SW 1271 (cell line): ENCODE measurements around the gene CCDC12.

Source experiments
- DNase-seq, 2 experiments: peaks; one replicate each; lab custom pipeline; 2025; lab: John Stamatoyannopoulos, UW

The CCDC12 gene

GRCh38 chr3:46995901-46996562, 19.5 kb upstream of the CCDC12 start:
- no peak for DNase-seq

GRCh38 chr3:46994801-46995731, 18.5 kb upstream of the CCDC12 start:
- DNase-seq, result no peak

DNA sequence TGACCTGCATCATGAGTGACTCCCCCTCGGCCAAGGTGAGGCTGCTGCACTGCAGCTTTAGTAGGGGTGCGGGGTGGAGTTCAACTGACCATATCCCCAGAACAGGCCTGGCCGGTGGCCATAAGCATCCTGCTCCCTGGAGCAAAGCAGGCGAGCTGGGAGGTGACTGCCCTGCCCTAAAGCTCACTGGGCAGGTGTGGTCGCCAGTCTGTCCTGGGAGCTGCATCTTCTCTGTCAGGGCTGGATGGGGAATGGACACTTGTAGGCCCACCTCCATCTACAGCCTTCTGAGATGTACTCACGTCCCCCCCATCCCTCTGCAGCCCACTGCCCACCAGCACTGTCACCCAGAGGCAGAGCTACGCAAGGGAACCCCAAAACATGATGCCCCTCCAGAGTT, 17.4 kb upstream of the CCDC12 start:
- DNase-seq, result no peak

DNA sequence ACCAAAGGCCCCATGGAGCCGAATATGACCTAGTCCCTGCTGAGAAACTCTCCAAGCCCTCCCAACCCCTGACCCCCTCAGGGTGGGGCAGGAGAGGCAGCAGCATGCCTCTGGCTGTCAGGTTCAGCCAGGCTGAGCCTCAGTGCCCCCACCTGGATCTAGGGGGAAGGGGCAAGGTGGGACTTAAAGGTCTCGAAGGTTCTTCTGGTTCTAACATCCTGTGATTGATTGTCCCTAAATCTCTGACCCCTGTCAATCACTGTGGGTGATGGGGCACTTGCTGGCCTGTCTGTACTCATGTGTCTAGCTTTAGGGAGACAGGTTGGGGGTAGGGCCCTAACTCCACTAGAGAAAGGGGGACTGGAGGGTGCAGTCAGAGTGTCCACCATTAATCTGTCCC, 16.7 kb upstream of the CCDC12 start:
- DNase-seq, result no peak

DNA sequence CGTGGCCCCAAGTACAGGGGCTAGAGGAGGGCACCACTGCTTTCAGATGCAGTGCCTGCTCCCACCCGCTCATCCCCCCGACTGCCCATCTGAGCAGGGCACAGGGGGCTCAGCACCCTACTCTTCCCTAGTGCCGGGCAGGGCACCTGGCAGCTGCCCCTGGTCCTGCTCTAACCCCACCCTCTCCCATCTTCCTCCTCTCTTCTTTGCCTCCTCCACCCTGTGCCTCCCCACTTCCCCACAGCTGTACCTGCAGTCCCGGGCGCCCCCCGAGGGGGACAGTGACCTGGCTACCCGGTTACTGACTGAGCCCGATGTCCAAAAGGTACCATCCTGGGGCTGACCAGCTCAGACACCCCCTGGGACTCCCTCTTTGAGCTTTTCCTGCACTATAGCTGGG, 15.7 kb upstream of the CCDC12 start:
- no peak for DNase-seq

GRCh38 chr3:46991406-46992165, 15.0 kb upstream of the CCDC12 start:
- no peak for DNase-seq

- DNase-seq, result no peak
These were observed 14.2 kb upstream of the CCDC12 start for GRCh38 chr3:46990573-46991374.

GRCh38 chr3:46989146-46989810, 12.7 kb upstream of the CCDC12 start:
- DNase-seq, result no peak

- no peak for DNase-seq
These were observed 12.1 kb upstream of the CCDC12 start for GRCh38 chr3:46988616-46989015.

DNA sequence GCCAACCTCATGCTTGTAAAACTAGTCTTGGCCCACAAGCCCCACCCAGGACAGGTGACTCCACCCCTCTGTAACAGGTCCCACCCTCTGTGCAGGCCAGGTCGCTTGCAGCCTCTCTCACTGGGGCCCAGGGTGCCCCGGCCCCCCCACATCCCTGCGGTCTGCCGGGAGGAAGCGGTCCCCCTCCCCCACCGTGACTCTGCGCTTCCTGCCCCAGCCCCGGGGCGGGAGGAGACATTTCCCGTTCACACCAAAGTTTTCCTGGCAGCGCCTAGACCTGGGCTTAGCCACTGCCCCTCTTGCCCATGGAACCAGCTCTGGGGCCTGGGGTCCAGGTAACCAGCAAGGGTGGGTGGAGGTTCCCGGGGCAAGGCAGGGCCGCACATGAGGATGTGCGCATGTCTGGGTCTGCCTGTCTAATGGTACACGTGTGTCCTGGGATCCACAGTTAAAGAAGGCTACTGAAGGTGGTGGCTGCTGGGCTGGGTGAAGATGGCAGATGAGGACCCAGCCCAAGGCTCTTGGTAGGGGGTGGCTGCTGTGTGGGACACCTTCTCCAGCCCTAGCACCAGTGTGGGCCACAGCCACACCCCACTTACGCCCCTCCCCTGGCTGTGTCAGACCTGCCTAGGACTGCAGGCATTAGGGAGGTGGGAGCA, 11.3 kb upstream of the CCDC12 start:
- no peak for DNase-seq

DNA sequence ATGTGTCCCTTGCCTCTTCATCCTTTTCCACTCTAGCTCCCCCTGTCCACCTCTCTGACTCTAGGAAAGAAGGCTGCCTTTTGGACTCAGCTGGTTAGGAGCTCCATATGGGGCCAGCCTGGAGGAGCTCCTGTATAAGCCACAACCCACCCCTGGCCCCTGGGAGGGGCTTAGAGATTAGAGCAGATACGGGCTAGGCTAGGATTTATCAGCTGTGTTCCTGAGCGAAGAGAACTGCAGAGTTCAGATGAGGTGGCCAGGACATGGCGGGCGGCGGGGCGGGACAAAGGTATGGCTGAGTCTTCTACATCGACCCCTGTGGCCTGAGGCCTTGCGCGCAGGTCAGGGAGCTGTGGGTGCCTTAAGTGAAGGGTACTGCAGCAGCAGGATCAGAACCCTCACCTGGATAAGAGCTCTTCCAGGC, 10.8 kb upstream of the CCDC12 start:
- DNase-seq, result no peak

- DNase-seq, result no peak
These were observed 10.3 kb upstream of the CCDC12 start for GRCh38 chr3:46986782-46987310.

DNA sequence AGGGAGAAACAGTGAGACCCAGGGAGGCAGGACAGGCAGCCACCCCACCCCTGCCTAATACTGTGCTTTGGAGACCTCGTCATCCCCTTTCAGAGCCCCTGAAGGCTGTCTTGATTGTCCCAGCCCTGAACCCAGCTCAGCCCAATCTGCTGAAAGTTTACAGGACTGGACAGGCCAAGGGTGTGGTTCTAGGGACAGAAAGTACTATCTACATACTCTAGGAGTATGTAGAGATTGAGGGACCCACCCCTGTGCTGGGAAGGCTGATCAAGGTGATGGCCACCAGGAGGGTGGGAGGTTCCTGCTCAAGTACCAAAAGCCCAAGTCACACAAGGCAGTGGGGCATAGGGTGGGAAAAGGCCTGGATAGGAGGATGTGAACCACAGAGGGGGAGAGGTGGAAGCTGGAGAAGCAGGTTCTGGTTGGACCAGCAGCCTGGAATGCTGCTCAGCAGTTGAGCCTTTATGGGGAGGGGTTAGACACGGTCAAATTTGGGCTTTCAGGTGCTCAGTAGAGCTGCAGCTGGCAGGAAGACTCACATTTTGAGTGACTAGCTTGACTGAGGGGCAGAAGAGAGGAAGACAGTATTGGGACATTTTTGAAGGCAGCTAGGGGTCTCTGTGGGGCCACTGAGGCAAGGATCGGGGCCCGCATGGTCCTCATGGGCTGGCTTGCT, 9.6 kb upstream of the CCDC12 start:
- no peak for DNase-seq

DNA sequence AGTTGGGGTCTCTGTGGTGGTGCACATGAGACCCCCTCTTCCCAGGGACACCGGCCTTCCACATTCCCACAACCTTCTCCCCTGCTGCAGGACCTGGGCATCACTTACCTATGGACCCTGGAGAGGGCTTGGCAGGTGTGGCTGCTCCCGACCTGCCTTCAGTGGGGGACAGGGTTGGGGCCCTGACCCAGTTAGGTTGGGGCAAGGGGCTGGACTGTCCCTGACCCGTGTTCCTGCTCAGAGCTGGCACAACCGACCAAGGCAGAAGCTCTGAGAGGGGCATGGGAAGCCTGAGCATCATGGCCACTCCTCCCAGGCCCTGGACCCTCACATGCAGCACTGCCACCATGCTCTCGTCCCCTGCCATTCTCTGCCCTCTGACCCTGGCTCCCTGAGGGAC, 9.0 kb upstream of the CCDC12 start:
- DNase-seq, result no peak

DNA sequence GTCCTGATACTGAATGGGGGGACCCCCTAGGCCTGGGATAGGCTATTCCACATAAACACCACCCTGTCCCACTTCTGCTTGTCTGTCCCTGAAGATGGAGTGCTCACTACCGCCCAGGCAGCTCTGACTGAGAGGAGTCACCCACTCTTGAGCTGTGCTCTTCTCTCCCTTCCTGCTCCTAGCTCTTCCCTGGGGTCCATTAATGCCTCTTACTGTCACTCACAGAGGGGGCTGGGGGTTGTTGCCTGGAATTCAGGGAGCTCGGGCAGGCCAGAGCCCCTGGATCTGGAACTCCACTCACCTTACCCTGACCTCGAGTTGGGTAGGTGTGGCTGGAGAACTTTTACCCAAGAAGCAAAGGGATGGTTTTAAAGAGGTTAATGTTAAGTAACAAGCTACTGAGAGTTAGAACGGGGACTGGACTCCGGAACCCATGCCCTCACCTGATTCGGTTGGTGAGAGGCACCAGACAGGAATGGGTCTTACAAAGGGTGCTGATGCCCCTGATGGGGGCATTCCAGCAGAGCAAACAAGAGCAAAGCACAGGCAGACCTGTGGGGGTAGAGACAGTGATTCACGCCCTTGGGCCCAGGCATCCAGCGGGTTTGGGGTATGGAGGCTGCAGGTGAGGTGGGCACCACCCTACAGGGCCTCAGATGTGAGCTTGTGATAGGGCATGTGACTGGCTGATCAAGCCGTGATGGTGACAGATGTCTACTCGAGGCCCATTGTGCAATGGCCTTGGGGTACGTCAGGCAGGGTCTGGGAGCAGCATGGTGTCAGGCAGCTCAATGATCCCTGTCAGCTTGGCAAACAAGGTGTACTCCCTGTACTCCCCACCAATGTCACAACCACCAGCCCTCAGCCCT, 8.3 kb upstream of the CCDC12 start:
- DNase-seq, result no peak

DNA sequence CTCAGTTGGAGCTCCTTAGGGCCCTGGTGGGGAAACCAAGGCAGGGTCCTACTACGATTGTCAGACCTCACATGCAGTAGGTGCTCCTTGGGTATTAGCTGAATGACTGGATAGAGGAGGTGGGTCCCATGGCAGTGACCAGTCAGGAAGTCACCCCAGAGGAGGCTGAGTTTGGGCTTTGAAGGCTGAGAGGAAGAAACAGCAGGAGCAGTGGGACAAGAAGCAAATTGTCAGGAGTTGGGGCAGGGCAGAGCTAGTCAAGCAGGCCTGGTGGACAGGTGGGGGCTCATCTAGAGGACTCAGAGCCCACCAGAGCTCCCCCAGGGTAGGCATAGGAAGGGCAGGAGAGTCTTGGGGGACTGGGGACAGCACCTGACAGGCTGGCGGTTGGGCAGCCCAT, 6.0 kb upstream of the CCDC12 start:
- no peak for DNase-seq

DNA sequence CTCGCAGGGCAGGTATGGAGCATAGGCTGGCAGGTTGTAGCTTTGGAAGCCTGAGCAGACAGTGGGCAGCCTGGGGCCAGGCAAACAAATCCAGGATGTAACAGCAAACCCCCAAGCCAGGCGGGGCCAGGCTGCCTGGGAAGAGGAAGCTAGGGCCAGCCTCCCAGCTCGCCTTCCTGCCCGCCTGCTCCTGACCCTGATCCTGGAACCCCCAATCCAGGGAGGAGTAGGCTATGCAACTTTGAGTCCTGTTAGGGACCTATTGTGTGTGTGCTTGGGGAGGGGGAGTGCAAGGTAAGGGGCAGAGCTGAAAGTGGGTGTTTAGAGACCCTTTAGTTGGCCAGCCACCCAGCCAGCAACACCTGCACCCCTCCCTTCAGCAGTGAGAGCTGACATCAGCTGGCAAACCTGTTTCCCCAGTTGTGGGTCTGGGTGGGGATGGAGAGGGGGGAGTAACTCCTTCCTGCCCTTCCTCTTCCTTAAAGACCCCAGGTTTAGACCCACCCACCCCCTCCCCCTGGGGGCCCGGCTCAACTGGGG, 5.5 kb upstream of the CCDC12 start:
- DNase-seq, result no peak

GRCh38 chr3:46979958-46980497, 3.5 kb upstream of the CCDC12 start:
- DNase-seq, result no peak
